HG03039 (cell line): ENCODE measurements around the gene TM4SF20.

Experiments used
- ATAC-seq: cut with Tn5 transposase; IDR thresholded peaks from one replicate; pipeline ENCODE4 v1.9.1; 2021; ENCODE audit warnings: mild to moderate bottlenecking, moderate library complexity; ENCODE audit not compliant: unreplicated experiment

The TM4SF20 gene

DNA sequence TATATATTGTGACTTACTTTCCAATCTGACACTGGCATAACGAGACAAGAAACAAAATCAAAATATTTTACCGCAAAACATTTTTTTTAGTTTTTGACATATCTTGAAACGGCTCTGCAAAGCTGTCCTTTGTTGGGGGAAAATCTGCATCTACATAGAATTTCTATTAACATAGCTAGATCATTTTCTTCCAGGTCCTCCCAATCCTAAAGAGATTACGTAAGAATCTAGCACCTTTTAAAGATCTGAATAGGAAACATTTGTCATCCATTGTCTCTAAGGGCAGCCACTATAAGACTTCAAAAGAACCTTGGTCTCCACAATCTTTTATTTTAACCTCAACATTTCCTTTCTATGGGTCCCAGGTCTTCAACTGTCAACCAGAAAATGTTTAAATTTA, 55.3 kb downstream of the TM4SF20 start:
- no peak for ATAC-seq

DNA sequence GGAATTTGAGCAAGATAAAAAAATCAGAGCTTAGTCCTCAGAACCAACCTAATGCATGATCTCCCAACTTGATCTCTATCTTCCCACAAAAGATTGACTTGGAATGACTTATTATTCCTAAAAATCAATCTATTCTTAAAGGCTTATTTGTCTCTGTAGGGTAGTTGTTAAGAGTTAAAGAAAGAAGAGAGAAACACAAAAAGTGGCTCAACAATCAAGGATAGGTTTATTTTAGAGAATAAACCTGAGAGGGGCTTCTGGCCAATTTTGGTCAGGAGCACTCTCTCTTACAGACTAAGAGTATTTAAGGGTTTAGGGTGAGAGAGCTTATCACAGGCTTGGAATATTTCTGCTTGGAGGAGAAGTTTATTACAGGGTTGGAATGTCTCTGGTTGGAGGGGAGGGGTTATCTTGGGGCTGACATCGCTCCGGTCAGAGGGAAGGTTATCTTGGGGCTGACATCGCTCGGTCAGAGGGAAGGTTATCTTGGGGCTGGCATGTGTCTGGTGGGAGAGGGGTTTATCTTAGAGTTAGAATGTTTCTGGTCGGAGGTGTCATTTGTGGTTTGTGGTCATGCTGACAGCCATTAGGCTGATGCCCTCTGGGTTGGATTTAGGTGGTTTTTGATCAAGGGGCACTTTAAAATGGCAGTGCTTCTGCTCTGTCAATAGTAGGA, 56.4 kb downstream of the TM4SF20 start:
- ATAC-seq: no peak

DNA sequence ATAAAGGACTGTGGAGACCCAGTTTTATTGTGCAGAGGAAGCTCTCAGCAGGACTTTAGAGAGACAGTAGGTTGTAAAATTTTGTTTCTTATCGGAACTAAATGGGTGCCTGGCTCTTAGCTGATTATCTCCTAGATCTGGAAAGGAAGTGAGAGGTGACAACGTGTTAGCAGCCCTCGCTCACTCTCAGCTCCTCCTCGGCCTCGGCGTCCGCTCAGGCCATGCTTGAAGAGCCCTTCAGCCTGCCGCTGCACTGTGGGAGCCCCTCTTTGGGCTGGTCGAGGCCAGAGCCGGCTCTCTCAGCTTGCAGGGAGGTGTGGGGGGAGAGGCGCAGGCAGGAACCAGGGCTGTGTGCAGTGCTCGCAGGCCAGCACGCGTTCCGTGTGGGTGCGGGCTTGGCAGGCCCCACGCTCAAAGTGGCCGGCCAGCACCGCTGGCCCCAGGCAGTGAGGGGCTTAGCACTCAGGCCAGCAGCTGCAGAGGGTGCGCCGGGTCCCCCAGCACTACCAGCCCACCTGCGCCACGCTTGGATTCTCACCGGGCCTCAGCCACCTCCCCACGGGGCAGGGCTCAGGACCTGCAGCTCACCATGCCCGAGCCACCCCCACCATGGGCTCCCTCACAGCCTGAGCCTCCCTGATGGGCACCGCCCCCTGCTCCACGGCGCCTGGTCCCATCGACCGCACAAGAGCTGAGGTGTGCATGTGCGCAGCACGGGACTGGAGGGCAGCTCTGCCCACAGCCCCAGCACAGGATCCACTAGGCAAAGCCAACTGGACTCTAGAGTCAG, 58.6 kb downstream of the TM4SF20 start:
- no peak for ATAC-seq

DNA sequence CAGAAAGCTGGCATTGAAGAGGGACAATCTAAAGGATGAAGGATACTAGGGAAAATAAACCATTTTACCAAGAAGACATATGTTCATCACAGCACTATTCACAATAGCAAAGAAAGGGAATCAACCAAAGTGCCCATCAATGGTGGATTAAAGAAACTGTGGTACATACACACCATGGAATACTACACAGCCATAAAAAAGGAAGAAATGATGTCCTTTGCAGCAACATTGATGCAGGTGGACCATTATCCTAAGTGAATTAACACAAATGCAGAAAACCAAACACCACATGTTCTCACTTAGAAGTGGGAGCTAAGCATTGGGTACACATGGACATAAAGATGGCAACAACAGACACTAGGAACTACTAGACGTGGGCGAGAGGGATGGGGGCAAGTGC, 61.3 kb downstream of the TM4SF20 start:
- no peak for ATAC-seq

DNA sequence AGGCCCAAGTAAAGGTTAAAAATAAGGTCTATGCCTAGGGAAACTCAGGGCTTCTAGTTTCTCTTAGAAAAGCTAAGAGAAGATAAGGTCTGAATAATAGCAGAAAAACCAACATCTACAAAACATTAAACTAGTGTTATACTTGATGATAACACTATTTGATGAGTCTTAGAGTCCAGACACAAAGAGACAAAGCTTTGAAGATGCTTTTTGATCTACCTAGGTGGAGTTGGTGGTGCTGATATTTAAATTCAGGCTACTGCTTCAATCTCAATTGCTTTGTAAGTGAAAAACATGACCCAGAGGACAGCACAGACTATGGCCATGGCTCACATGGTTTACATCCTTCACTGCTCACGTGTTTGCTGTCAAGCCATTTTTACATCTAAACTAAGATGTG, 65.8 kb downstream of the TM4SF20 start:
- ATAC-seq: no peak

DNA sequence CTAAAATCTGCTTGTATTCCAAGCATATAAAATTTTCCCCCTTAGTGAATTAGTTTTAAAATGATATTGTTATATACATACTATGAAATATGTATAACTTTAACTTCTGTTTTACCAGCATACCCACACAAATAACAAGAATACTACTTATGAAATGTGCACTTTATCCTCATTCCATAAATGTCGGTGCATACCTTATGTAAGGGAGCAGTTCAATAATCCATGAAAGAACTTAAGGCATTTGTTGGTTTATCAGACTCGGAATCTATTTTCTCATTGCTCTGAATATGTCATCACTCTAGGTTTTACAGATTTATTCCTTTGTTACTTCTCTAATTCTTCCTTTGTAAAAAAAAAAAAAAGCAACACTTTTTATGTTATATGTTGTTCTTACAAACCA, 66.5 kb downstream of the TM4SF20 start:
- no peak for ATAC-seq
